Measurements from ENCODE around the gene TAMM41. TPM values are rescaled to one million over a fixed set of nuclear protein-coding genes. Genes with fewer than 3 reads are reported as not detected.
"Not testable (repeated sequence)": the region's sequence is repeated elsewhere in the genome, so short reads cannot be mapped to it uniquely, and the experiment has no call there.

The TAMM41 gene
- 2.8 and 6.0 TPM in 2 replicates for total RNA-seq

- DNase-seq (ENCODE audit: low read depth in 2 of 2): peak; percentile 73 to 93
These were observed at the start of gene TAMM41 for GRCh38 chr3:11846281-11847266. Gene TAMM41 (minus strand): TSS chr3:11846885. CDS start chr3:11846636, 249 bp downstream.

GRCh38 chr3:11878837-11879236 lies 32.2 kb upstream of the TAMM41 start:
- DNase-seq (ENCODE audit: low read depth in 2 of 2): no peak

GRCh38 chr3:11874707-11875106 lies 28.0 kb upstream of the TAMM41 start:
- not testable (repeated sequence) for DNase-seq (ENCODE audit: low read depth in 2 of 2)

- not testable (repeated sequence) for DNase-seq (ENCODE audit: low read depth in 2 of 2)
These were observed 17.1 kb upstream of the TAMM41 start for GRCh38 chr3:11863739-11864138.

GRCh38 chr3:11862584-11862983 lies 15.9 kb upstream of the TAMM41 start:
- not testable (repeated sequence) for DNase-seq (ENCODE audit: low read depth in 2 of 2)

GRCh38 chr3:11862145-11862544 lies 15.5 kb upstream of the TAMM41 start:
- DNase-seq (ENCODE audit: low read depth in 2 of 2): not testable (repeated sequence)

- DNase-seq (ENCODE audit: low read depth in 2 of 2): not testable (repeated sequence)
These were observed 13.5 kb upstream of the TAMM41 start for GRCh38 chr3:11860213-11860612.

- no peak for DNase-seq (ENCODE audit: low read depth in 2 of 2)
These were observed 6.8 kb upstream of the TAMM41 start for GRCh38 chr3:11853450-11853849.

- no peak for DNase-seq (ENCODE audit: low read depth in 2 of 2)
These were observed 3.3 kb upstream of the TAMM41 start for GRCh38 chr3:11850003-11850402.

GRCh38 chr3:11847607-11848006 lies 922 bp upstream of the TAMM41 start:
- peak in 1 of 2 donors; percentile 5 for DNase-seq (ENCODE audit: low read depth in 2 of 2)

- DNase-seq (ENCODE audit: low read depth in 2 of 2): peak in 1 of 2 donors; percentile 3
These were observed 1.0 kb downstream of the TAMM41 start for GRCh38 chr3:11845651-11846050.

GRCh38 chr3:11844891-11845290 lies 1.8 kb downstream of the TAMM41 start:
- DNase-seq (ENCODE audit: low read depth in 2 of 2): no peak

GRCh38 chr3:11835028-11835639 lies 11.6 kb downstream of the TAMM41 start:
- DNase-seq (ENCODE audit: low read depth in 2 of 2): peak; percentile 55 to 56

- DNase-seq (ENCODE audit: low read depth in 2 of 2): peak; percentile 38 to 73
These were observed 13.4 kb downstream of the TAMM41 start for GRCh38 chr3:11832981-11833905.

GRCh38 chr3:11829416-11829815 lies 17.3 kb downstream of the TAMM41 start:
- no peak for DNase-seq (ENCODE audit: low read depth in 2 of 2)

- DNase-seq (ENCODE audit: low read depth in 2 of 2): no peak
These were observed 19.9 kb downstream of the TAMM41 start for GRCh38 chr3:11826628-11827265.

GRCh38 chr3:11825301-11825700 lies 21.4 kb downstream of the TAMM41 start:
- DNase-seq (ENCODE audit: low read depth in 2 of 2): no peak

GRCh38 chr3:11820531-11821041 lies 26.1 kb downstream of the TAMM41 start:
- peak; percentile 26 to 73 for DNase-seq (ENCODE audit: low read depth in 2 of 2)

- DNase-seq (ENCODE audit: low read depth in 2 of 2): no peak
These were observed 27.5 kb downstream of the TAMM41 start for GRCh38 chr3:11819146-11819689.

GRCh38 chr3:11818033-11818432 lies 28.7 kb downstream of the TAMM41 start:
- DNase-seq (ENCODE audit: low read depth in 2 of 2): no peak
